GM12801 (cell line): Measurements from ENCODE around the gene RAET1G.

Experiments used
- CTCF ChIP-seq: IDR thresholded peaks from one replicate; pipeline ENCODE4 v1.5.1; 2011; ENCODE audit warnings: control low read depth; ENCODE audit not compliant: insufficient read length; ENCODE audit errors: extremely low read depth

RAET1G gene

GRCh38 chr6:149936743-149937142 is 13.8 kb upstream of the RAET1G start:
- no peak for TF ChIP-seq CTCF

- TF ChIP-seq CTCF = no peak
These were observed 12.7 kb upstream of the RAET1G start for GRCh38 chr6:149935668-149936067.

GRCh38 chr6:149935246-149935645 is 12.3 kb upstream of the RAET1G start:
- no peak for TF ChIP-seq CTCF

GRCh38 chr6:149934249-149935156 is 11.6 kb upstream of the RAET1G start:
- no peak for TF ChIP-seq CTCF

GRCh38 chr6:149933461-149933860 is 10.5 kb upstream of the RAET1G start:
- TF ChIP-seq CTCF = no peak

- TF ChIP-seq CTCF = no peak
These were observed 10.1 kb upstream of the RAET1G start for GRCh38 chr6:149933036-149933435.

- TF ChIP-seq CTCF = no peak
These were observed 8.6 kb upstream of the RAET1G start for GRCh38 chr6:149931501-149931900.
